HG03354 (cell line): ENCODE results near the gene OSBPL3.

Source experiments
- ATAC-seq: cut with Tn5 transposase; IDR thresholded peaks from one replicate; pipeline ENCODE4 v1.9.1; 2021; ENCODE audit warnings: mild to moderate bottlenecking; ENCODE audit not compliant: unreplicated experiment, poor library complexity, severe bottlenecking

Gene OSBPL3

DNA sequence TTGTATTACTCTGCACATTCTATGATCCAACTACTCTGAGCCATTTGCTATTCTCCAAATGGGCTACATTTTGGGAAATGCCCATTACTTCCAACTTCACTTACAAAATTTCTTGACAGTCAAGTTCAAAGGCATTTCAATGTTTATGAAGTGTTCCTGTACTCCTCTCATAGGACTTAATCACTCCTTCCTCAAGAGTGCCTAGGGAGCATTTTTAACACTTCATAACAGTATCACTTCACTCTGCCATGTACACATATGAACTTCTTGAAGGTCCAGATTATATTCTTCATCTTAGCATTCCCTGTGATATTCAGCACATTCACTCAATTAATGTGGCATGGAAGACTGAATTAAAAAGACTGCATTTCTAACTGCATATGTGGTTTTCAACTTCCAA, 21.6 kb downstream of the OSBPL3 start:
- no peak for ATAC-seq

DNA sequence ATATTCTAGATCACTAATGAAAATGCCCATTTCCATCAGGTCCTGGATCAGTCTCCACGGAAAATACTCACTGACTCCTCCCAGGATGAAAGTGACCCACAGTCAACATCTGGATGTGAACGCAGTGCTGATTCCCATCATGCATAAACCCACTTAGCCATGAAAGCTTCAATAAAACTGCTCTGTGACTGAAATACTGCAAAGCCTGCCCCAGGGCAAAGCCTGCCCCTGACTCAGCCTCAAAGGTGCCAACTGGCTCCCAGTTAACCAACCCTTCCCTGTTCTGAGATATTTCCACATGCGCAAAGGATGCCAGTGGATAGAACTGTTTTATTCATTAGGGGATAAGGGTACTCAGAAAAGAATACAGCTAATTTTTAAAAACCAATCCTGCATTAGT, 24.0 kb downstream of the OSBPL3 start:
- no peak for ATAC-seq

DNA sequence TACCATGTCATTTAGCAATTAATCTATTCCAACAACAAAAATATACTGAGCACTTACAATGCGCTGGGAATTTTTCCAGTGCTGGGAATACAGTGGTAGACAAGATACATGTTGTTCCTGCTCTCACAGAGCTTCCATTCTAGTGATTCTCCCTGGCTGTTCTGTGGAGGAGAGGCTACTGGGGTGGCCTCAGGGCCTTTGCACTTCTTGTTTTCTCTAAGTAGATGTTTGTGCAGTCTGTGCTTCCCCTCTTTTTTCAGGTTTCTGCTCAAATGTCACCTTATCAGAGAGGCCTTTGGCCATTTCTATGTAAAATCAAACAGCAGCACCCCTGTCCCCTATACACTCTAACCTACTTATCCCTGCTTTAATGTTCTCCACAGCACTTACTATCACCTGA, 24.7 kb downstream of the OSBPL3 start:
- ATAC-seq: no peak

DNA sequence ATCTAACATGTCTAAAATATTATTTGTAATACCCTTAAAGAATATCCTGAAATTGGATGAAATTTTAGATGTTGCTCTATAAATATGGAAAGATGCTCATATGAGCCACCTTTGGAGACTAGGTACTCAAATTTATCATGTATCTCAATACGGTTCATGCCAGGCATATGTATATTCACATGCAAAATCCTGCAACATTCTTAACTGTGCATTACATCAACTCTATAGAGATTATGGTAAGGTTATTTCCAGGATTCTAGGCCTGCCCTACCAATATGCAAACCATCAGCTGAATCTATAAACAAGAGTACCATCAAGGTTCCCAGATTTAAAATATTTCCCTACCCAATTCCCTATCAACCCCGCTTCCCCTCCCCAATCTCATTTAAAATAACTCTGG, 27.5 kb downstream of the OSBPL3 start:
- no peak for ATAC-seq

DNA sequence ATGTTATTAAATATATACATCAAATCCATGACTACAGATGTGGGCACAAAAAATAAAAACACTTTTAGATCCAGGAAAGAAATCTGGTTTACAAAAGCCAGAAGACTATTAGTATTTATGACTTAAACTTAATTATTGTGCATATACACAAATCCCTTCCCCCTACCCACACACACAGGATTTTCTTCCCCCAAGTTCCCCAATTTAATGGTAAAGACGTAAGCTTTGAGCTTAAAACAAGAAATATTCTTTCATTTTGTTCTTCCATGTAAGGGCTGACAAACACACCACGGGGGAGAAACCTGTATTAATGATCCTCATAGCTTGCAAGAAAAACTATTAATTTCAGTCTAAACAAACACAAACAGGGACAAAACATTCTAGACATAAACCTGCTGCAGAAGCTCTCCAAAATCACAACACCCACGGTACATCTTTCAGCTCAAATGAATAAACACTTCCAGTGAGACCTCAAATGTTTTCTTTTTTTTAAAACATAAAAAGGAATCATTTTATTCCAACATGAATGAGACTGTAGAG, 28.5 kb downstream of the OSBPL3 start:
- ATAC-seq: no peak

DNA sequence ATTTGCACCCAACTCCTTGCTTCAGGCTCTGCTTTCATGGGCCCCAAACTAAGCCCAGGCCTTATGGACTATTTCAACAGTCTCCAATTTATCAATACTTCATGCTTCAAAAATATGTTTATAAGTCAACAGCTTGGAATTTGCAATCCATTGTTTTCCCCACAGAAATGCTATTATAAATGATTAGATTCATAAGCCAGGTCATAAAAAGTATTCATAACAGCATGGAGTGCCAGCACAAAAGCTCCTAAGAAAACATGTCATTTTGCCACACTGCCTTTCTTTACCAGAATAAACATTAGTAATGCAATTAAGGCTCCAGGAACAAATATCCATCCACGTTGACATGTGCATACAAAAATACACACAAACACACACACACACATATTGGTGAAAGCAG, 30.1 kb downstream of the OSBPL3 start:
- ATAC-seq: no peak

DNA sequence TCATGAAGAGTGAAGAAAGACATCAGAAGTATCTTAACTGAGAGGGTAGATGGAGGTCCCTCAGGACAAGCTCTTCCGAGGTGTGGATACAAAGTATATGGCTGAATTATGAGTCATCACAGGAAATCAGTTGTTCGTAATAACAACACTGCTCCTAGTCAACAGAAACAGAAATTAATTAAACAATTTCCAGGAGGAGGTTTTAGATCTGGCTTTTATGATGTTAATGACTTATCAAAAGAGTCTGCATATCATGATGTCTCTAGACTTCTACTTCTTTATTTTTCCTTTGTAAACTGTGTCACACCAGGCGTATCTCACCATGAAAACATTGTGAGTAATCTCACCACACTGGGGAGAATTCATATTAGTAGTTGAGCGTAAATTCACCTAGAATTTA, 31.2 kb downstream of the OSBPL3 start:
- no peak for ATAC-seq

DNA sequence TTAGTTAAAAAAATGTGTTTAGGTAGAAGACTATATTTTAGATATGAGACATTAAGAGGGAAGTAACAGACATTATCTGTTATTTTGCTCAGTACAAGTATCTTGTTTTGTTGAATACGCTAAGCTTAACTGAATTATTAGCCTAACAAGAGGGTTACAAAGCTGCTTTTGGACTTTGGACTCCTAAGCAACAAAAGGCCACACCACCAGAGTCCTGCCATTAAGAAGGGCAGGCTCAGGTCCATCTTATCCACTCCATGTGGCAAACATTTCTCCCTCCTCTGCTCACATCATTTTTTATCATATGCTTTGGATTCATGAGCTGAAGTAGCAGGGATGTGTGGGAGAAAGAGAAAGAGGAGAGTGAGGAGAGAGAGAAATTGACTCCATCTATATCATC, 33.5 kb downstream of the OSBPL3 start:
- ATAC-seq: no peak

DNA sequence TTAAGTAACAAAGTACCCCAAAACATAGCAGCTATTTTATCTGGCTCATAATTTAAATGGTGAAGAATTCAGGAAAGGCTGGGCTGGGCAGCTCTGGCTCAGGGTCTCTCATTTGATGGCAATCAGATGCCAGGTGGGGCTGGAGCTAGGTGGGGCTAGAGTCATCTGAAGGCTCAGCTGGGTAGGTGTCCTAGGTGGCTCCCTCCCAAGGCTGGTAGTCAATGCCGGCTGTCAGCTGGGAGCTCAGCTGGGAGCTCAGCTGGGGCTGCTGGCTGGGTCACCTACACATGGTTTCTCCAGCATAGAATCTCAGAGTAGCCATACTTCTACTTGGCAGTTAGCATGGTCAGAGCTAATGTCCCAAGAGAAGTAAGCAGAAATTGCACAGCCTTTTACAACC, 34.1 kb downstream of the OSBPL3 start:
- no peak for ATAC-seq

DNA sequence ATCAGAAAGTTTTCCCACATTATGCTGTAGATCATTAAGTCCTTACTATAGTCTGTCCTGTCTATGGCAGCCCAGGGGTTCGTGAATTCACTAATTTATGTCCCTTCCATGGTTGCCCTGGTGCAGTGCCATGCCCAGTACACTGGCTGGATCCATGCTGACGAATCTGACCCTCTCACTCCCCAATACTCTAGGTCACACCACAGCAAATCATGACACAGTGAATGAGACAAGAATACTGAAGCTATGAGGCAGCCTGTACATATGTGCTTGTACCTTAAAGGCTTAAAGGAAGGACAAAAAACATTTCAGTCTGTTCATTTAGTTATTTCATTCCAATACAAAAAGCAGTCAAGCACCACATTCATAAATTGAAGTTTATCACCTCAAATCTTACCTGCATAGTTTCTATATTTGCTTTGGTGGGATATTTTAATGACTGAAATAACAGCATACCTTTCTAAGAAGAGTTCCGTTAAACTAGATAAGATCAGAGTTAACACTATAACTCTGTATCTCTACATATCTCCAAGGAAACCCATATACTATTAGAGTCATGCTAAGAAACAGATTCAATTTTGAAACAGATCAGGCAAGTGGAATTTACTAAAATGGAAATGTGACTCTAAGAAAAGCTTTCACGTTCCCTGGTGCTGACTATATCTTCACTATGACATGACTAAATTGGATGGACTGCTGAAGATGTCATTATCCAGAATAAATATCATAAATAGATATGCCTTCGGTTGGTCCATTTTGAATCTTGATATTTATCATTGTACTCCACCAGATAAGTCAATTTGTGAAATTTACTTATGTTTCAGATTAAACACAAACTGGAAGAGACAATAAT, 36.7 kb downstream of the OSBPL3 start:
- no peak for ATAC-seq

DNA sequence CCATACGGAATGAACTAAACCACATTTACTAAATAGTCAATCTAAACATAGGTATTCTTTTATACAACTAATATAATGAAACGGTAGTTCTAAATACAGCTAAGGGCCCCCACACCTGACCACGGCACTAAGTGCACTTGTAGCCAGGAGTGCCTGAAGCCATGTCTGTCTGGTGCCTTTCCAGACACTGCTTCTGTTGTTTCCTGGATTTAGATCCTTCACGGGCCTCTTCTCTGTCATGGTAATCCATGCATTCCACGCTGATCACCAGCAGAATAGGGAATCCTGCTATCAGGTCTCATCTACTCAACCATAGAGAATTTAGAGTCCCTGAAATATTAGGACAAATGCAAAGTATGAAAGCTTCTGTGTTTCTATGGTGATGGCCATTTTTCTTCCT, 37.8 kb downstream of the OSBPL3 start:
- no peak for ATAC-seq

DNA sequence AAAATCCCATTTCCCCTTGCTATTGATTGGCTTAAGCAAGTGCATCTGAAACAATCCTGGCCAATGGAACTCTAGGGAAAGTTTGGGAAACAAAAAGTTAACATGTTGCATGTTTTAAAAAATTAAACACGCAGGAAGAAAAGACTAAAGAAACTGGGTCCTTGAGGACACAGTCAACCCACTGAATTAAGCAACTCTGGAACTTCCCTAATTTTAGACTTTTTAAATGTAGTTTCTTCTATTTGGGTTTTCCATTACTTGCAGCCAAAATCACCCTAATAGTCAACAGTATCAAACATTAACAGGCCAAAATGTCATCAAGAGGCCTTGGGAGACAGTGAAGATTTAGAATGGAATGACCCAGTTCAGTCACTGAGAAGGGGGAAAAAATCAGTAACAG, 40.6 kb downstream of the OSBPL3 start:
- ATAC-seq: no peak

DNA sequence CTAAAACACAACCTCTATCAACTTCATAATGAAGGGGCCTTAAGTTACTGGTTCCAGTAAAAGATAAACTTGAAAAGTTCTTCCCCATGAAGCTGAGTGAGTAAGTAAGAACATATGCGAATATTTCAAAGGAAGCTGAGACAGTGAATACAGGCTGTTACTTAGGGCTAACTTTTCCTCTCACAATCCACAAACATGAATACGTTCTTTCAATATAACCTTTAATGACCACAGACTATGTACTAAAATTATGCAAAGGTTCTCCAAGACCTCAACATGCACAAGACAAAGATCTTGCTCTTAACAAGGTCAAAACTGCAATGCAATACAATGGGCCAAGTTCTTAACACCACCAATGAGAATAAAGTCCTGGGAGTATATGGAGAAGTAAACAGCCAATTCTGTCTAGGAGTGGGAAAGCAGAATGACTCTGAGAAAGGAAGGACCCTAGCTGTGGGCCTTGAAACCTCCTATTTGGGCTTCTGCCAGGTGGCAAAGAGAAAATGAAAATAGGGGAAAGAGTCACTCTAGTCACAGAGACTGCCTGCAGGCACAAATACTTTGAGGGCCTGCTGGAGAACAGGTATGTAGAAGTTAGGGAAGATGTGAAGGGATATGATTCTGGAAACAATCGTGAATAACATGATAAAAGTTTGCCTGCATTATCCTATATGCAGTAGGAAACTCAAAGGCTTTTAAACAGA, 43.7 kb downstream of the OSBPL3 start:
- ATAC-seq: peak; percentile 86

DNA sequence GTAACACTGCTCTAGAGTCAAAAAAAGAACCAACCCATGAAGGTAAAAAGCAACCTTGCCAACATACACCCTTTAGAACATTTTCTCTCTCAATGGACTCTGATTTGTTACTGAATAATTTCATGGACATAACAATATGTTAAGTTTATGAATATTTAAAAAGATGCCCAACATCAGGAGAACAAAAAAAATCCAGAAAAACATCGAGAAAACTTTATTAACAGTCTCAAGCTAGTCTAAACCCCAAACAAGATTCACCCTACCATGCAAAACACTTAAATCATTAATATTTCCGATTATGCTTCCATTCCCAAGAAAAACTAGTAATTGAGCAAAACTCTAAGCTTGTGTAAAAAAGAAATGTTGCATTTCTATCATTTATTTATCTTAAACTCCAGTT, 46.7 kb downstream of the OSBPL3 start:
- no peak for ATAC-seq

DNA sequence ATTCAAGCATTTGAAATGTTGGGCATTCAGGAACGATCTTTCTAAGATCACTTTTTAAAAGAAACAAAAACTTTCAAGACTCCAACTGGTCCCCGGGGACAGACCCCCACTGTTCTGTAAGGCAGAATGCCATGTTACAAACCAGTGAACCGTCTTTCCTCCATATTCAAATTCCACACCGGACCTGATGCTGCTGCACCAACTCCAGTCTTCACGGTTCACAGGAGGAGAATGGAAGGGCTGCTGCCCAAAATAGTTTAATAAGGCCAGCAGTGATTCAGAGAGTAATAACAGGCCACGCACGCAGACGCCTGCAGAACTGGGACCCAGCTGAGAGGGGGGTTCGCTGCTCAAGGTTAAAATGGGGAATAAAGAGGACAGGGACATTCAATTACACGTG, 47.2 kb downstream of the OSBPL3 start:
- ATAC-seq: peak; percentile 45

DNA sequence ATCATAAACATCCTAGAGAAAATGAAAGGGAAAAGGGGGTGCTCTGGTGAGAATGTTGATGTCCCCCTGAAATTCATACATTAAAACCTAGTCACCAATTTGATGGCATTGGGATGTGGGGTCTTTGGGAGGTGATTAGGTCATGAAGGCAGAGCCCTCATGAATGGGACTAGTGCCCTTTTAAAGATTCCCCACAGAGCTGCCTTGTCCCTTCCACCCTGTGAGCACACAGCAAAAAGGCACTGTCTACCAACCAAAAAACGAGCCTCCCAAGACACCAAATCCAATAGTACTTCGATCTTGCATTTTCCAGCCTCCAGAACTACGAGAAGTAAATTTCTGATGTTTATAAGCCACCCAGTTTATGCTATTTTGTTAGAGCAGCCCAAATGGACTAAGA, 47.6 kb downstream of the OSBPL3 start:
- no peak for ATAC-seq

DNA sequence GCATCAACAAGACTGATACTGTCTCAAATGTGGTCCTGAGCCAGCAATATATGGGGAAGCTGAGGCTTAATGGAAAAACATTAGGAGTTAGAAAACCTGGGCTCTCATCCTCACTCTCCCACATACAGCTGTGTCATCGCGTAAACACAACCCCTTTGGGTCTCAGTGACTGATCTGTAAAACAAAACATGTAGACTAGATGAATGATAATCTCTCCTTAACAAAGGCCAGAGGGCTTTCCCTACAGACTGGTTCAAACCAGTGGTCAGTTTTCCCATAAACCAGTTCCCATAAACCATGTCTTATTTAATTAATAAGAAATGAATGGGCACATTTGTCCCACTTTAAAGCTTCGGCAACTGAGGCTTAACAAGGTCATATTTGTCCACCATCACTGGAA, 48.1 kb downstream of the OSBPL3 start:
- no peak for ATAC-seq

DNA sequence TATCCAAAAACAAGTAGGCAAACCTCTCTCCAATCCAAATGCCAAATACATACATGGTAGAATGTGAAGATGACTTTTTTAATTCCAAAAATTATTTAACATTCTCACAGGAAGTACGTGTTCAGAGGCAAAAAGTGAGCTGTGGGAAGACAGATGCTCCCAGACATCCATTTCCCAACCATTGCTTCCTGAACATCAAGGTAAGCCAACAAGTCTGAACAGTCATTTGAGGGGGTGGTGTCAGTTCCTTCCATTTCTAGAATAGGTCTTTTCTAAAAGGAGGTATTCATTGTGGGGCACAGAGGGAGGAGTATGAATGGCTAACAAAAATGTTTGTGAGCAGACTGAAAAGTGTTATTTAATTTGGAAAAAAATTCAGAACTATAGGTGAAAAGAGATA, 49.1 kb downstream of the OSBPL3 start:
- ATAC-seq: no peak

DNA sequence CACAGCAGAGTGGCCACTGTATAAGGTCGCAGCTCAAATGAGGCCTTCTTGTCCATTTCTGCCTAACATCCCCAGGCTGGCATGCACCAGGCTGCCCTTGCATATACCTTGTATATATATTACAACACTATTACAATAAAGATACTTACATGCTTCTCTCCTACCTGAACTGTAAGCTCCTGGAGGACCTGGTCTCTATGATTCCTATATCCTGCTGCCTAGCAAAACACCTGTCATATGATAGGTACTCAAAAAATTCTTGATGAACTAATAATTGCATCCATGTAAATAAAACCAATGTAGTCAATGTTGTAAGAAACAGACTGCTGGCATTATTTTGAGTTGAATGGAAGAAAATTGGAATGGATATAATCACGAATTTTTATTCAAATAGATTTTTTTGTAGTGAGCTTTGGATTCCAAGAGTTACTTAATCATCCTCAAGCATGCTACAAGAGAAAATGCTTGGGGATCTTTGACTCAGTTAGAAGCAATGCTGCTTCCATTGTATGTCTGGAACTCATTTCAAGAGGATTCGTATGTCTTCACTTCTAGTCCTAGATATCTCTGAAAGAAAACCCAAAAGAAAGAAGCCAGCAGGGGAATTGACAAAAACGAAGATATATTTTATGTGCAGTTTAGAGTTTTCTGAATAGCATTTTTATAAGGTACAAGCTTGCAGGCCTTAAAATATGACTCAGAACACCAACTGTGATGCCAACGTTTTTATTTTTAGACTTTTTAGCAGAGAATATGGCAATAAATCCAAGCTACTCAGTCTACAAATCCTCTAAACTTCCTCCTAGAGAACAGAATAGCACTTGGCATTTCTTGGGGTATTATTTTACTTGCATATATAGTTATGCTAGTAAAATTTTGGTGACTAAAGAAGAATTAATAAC, 53.1 kb downstream of the OSBPL3 start:
- ATAC-seq: no peak

DNA sequence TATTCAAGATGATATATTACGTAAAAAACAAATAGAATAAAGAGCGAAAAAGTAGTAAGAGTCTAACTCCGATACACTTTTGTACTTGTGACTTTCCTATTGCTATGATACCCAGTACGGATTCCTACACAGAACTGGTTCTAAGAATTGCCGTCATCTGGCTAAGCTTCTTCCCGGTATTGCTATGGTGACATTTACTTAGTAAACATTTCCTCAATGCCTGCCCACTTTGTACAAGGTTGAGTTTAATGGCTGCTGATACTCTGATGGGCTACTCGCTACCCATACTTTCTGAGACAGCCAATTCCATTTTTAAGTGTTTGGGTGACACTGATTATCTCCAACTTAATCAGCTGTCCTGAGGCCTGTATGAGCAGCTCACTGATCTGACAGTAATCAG, 55.6 kb downstream of the OSBPL3 start:
- no peak for ATAC-seq
